BJ (cell line): Measurements from ENCODE around the gene UBN1. TPM values are rescaled to one million over a fixed set of nuclear protein-coding genes. Genes with fewer than 3 reads are reported as not detected.

Source experiments
- CTCF ChIA-PET: fragments of 350-600 bp; formaldehyde crosslinking; extraction: SDS; loops from one replicate; lab custom pipeline; 2021; ENCODE audit warnings: antibody characterized with exemption, inconsistent platforms; lab: Yijun Ruan, JAX
- POLR2A ChIA-PET: fragments of 300-600 bp; sonication (Branson Sonifier 250); formaldehyde crosslinking; extraction: SDS; loops from one replicate; lab custom pipeline; 2021; ENCODE audit warnings: antibody characterized with exemption; lab: Charles Lee
- DNase-seq: peaks from one replicate; pipeline ENCODE4 v3.0.0-alpha.2; 2011; ENCODE audit warnings: low read depth
- H3K27me3 ChIP-seq: 2 replicates; pipeline ENCODE4 v1.6.0; 2011; ENCODE audit warnings: low read length; ENCODE audit not compliant: control insufficient read depth, insufficient read depth
- H3K36me3 ChIP-seq: 2 replicates; pipeline ENCODE4 v1.5.1; 2011; ENCODE audit warnings: low read length; ENCODE audit not compliant: control insufficient read depth, insufficient read depth
- H3K4me3 ChIP-seq: 2 replicates; pipeline ENCODE4 v1.5.1; 2011; ENCODE audit warnings: low read depth, mild to moderate bottlenecking, control low read depth, low read length
- polyA plus RNA-seq: library from polyadenylated mRNA; depleted of rRNA; stranded (reverse); fragments of >200 nt; gene quantifications from 2 replicates; pipeline ENCODE4 v1.2.3, GENCODE V29; 2011
- TF ChIP-seq, protein P1 (sequence below): IDR thresholded peaks from 2 replicates; pipeline ENCODE4 v1.5.1; 2011; ENCODE audit warnings: low read depth, mild to moderate bottlenecking, control low read depth, inconsistent platforms, low read length, moderate library complexity; ENCODE audit not compliant: insufficient read depth

UBN1 gene
- polyA plus RNA-seq, 1 experiment = 11.2 TPM

GRCh38 chr16:4911970-4912386 is 64.7 kb downstream of the UBN1 start:
- TF ChIP-seq, protein P1, sequence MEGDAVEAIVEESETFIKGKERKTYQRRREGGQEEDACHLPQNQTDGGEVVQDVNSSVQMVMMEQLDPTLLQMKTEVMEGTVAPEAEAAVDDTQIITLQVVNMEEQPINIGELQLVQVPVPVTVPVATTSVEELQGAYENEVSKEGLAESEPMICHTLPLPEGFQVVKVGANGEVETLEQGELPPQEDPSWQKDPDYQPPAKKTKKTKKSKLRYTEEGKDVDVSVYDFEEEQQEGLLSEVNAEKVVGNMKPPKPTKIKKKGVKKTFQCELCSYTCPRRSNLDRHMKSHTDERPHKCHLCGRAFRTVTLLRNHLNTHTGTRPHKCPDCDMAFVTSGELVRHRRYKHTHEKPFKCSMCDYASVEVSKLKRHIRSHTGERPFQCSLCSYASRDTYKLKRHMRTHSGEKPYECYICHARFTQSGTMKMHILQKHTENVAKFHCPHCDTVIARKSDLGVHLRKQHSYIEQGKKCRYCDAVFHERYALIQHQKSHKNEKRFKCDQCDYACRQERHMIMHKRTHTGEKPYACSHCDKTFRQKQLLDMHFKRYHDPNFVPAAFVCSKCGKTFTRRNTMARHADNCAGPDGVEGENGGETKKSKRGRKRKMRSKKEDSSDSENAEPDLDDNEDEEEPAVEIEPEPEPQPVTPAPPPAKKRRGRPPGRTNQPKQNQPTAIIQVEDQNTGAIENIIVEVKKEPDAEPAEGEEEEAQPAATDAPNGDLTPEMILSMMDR = no peak
- no peaks in the 10 kb centered on the region for H3K36me3 ChIP-seq
- H3K4me3 ChIP-seq = no peak overlapping the region
- POLR2A ChIA-PET = no interaction called here
- no peaks in the 10 kb centered on the region for H3K27me3 ChIP-seq
- DNase-seq = peak; percentile 36
- CTCF ChIA-PET = interaction anchor here (0.6 kb wide), 1 partner anchor 58 kb away, joined by 3 read pairs; no protein-coding TSS in a partner anchor

DNA sequence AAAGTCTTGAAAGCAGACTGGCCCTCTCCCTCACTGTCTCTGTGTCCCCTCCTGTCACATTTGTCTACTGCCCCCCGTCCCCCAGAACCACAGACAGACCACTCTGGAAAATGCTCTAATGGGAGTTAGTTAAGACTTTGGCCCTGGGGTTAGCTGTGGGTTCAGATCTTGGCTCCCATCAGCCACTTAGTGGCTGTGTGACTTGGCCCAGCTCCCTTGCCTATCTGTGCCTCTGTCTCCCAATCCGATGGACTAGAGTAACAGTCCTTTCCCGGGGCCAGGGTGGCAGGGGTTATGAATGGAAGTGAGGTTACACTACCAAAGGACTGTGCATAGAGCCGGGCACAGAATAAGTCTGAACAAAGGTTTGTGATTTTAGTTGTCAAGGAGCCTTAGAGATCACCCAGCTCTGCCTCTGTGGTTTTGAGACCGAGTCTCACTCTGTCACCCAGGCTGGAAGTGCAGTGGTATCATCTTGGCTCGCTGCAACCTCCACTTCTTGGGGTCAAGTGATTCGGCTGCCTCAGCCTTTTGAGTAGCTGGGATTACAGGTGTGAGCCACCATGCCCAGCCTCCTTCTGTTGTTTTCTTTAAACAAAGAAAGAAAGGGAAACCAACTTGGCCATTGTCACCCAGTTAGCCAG is 66.0 kb downstream of the UBN1 start:
- ChIA-PET CTCF (interaction anchor here (1.3 kb wide), 1 partner anchor 42 kb away, joined by 3 read pairs; no protein-coding TSS in a partner anchor), POLR2A (no interaction called here)
- no peak overlapping the region for H3K4me3 ChIP-seq
- H3K36me3 ChIP-seq = no peaks in the 10 kb centered on the region
- TF ChIP-seq, protein P1 = no peak
- no peaks in the 10 kb centered on the region for H3K27me3 ChIP-seq
- no peak for DNase-seq

DNA sequence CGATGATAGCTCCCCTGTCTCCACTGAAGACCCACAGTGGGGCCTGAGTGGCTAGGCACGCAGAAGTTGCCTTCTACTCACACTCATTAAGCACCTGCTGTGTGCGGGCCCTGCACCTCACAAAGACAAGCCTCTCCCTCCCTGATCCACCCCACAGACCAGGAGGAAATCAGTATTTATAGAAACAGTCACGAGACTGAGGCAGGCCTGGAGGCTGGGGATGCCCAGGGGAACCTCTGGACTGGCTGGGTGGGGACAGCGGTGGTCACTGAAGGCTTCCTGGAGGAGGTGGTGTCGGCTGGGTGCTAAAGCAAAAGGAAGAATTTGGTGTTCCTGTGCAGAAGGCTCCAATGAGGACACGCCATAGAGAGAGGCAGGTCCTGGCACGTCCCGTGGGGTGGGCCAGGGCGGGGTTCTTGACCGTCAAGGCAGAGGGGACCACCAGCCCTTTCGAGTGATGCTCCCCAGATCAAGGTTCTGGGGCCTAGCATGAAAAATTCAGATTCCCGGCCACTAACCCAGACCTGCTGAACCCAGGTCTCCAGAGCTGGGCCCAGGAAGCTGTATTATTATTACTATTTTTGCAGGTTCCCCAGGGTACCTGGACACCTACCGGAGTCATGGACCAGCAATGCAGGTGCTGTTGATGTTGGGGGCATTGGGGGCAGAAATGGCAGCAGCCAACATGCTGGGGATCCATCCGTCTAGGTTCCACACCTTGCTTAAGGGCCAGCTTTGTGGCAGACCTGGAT is 66.7 kb downstream of the UBN1 start:
- ChIA-PET CTCF (interaction anchor here (1.3 kb wide), 1 partner anchor 42 kb away, joined by 3 read pairs; no protein-coding TSS in a partner anchor), POLR2A (no interaction called here)
- H3K4me3 ChIP-seq = no peak overlapping the region
- TF ChIP-seq, protein P1 = no peak
- DNase-seq = no peak
- no peaks in the 10 kb centered on the region for H3K36me3 ChIP-seq
- no peaks in the 10 kb centered on the region for H3K27me3 ChIP-seq

- H3K36me3 ChIP-seq = no peaks in the 10 kb centered on the region
- TF ChIP-seq, protein P1 = no peak
- no peak overlapping the region for H3K4me3 ChIP-seq
- no peak for DNase-seq
- ChIA-PET POLR2A (no interaction called here), CTCF (no interaction called here)
- no peaks in the 10 kb centered on the region for H3K27me3 ChIP-seq
Measured at GRCh38 chr16:4914528-4915225, 67.4 kb downstream of the UBN1 start.
